ENCODE data around the gene HHIPL1.
"Not testable (repeated sequence)": the region's sequence is repeated elsewhere in the genome, so short reads cannot be mapped to it uniquely, and the experiment has no call there.

HHIPL1 gene

DNA sequence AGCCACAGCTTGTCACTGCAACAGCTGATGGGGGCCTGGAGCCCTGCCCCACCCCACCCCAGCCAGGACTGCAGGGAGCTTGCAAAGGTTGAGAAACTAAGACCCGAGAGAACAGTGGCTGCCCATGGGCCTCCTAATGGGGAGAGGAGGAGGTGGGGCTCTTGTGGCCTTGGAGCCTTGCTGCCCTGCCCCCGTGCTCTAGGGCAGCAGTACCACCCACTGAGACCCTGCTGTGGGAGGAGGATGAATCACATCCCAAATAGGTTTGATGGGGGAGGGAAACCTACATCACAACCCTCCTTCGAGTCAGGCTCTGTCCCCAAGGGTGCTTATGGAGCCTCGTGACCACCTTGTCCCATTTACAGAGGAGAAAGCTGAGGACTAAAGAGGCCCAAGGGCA is 15.9 kb downstream of the HHIPL1 start:
- DNase-seq (ENCODE audit: low read depth in 2 of 2) = no peak

DNA sequence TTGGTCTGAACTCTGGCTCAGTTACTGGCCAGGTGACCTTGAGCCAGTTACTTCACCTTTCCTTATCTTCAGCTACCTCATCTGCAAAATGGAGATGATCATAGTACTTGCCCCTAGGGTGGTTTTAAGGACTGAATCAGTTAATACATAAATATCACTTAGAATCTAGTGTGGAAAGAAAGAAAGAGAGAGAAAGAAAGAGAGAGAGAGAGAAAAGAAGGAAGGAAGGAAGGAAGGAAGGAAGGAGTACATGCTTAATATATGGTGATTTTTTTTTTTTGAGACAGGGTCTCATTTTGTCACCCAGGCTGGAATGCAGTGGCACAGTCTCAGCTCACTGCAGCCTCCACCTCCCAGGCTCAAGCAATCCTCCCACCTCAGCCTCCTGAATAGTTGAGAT is 16.3 kb downstream of the HHIPL1 start:
- DNase-seq (ENCODE audit: low read depth in 2 of 2) = not testable (repeated sequence)

DNA sequence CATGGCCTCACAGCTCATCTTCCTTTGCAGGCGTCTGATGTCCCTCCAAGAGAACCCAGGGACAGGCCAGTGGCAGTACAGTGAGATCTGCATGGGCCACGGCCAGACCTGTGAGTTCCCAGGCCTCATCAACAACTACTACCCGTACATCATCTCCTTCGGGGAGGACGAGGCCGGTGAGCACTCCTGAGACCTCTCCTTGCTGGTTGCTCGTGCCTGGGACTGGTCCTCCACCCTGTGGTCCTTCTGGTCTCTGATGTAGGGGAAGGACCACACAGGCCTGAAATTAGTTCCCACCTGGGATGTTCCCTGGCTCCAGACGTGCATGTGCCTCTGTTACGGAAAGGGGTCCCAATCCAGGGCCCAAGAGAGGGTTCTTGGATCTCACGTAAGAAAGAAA is 17.9 kb downstream of the HHIPL1 start:
- no peak for DNase-seq (ENCODE audit: low read depth in 2 of 2)

DNA sequence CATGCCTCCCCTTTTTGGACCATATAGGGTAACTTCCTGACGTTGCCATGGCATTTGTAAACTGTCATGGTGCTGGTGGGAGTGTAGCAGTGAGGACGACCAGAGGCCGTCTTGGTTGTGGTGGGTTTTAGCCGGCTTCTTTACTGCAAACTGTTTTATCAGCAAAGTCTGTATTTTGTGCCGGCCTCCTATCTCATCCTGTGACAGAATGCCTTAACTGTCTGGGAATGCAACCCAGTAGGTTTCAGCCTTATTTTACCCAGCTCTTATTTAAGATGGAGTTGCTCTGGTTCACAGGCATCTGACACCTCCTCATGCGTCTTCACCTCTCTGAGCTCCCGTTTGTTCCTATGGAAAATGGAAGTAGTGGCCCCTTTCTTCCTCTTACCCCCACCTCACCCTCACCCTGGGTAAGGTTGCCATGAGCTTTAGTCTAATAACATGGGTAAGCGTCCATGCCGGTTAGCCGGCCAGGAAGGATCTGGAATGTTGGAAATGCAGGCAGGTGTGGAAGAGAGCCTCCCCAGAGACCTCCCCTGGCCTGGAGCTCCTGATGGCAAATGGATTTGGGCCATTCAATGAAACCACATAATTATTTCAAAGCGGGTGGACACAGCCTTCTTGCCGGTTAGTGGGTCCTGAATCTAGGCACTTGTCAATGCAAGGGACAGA is 18.6 kb downstream of the HHIPL1 start:
- DNase-seq (ENCODE audit: low read depth in 2 of 2) = no peak

DNA sequence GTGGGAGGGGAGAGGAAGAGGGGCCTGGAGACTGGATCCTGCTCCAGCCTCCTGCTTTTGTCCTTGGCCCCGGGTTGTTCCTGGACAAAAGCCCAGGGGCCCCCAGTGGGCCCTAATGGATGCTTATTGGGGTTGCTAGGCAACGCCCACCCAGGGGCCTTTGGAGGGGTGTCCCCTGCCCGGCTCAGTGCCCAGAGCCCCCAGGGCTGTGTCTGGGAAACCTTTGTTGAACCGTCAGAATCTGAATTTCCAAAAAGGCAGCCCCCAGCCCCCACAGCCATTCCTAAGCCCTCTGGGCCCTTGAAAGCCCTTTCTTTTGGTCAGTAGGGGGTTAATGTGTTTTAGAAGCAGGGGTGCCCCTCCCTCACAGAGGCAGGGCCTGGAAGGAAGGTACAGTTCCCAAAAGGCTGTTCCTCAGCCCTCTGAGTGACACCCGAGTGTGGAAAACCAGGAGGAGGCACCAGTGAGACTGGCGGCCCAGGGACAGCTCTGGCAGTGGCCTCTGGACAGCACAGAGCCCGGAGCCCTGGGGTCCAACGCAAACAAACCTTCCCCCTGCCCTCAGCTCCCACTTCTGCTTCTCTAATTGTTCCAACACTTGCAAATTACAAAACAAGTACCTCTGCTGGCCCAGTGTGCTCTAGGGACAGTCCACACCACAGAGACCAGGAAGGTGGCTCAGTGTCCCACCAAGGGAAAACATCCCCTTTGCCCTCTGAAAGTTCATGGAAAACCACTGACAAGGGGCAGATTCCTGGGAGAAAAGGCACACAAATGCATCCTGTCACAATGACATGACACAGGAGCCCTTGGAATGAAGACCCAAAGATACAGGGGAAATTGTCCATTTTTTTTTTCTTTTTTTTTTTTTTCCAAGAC is 19.4 kb downstream of the HHIPL1 start:
- no peak for DNase-seq (ENCODE audit: low read depth in 2 of 2)

DNA sequence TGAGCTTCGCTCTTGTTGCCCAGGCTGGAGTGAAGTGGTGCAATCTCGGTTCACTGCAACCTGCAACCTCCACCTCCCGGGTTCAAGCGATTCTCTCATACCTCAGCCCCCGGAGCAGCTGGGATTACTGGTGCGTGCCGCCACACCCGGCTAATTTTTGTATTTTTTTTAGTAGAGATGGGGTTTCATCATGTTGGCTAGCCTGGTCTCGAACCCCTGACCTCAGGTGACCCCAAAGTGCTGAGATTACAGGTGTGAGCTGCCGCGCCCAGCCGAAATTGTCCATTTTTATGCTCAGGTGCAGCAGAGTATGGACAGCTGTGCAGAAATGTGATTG is 20.0 kb downstream of the HHIPL1 start:
- DNase-seq (ENCODE audit: low read depth in 2 of 2) = no peak

DNA sequence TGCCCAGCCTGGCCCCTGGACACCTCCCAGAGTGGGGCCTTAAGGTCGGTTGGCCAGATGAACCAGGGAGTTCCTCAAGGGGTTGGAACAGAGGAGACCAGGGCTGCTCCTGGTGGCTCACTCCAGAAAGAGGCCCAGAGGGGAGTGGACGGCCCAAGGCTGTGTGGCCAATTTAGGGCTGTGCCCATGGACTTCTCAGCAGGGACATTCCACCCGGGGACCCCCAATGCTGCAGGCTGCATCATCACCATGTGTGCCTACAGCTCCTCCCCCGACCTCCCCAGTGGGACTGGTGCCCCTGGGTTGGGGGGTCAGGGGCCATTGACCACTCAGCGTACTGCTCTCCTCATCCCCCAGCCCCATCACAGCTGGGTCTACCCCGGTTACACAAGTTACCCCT is 21.6 kb downstream of the HHIPL1 start:
- no peak for DNase-seq (ENCODE audit: low read depth in 2 of 2)

DNA sequence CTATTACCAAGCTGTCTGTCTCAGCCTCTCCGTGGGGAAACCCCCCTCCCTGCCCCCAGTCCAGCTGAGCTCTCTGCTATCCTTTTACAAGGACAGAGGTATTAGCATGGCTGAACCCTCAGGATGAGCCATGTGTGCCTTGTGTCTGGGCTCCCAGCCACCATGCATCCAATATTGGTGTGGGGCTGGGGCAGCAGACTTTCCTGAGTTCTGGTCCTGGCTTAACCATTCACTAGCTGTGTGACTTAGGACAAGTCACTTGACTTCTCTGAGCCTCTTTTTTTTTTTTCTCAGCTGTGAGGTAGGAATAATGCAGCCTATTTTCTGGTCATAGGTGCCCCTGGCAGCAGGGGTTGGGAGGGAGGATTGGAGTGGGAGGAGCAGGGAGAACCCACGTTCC is 22.1 kb downstream of the HHIPL1 start:
- no peak for DNase-seq (ENCODE audit: low read depth in 2 of 2)

DNA sequence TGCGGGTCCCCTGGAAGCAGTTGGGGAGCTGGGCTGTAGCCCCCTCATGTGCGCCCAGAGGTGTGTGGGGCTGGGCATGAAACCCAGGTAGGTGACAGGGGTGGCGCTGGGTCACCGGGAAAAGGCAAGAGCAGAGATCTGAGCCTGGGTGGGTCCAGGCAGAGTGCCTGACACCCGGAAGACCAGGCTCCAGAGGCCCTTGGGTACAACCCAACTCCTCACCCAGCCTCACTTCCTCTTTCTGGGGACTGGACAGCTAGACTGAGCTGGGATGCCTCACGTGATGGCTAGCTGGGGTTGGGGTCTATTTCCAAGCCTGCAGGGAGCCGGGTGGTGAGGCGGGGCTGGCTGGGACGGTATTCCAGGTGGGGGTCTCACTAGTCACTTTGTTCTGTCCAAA is 22.9 kb downstream of the HHIPL1 start:
- DNase-seq (ENCODE audit: low read depth in 2 of 2) = no peak

DNA sequence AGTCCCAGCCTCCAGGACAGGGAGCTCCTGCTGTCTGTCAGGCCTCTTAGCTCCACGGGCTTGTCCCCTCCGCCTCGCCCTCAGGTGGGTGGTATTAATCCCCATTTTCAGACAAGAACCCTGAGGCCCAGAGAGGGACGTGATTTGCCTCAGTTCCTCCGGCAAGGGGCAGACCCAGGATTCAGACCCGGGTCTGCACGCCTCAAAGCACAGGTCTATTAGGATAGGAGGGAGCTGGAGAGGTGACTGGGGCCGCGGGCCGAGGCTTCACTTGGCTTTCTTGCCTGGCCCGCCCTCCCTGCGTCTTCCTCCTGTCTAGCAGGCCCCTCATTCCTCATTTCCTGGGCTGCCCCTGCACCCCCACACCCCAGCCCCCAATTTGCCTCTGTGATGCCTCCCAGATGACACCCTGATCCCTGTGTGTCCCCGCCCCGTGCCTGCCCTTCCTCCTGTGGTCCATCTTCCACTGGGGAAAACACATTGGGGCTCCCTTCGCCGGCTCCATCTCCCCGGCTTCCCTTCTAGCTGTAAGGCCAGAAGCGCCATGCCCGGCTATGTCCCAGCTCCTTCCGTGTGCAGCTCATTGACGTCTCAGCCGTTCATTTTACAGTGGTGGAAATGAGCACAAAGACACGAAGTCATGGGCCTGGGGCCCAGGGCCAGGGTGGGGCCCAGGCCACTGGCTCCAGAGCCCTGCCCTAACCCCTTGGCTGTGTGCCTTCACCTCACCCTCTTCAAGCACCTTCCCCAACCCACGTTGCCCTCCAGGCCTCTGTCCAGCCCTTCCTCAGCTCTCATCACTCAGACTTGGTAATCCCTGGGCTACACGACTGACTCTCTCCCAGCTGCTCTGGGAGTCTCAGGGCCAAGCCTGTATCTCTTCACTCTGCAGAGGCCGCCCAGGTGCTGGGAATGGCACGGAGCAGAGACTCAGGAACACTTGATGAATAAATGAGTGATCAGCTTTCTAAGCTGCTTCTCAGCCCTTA is 23.7 kb downstream of the HHIPL1 start:
- no peak for DNase-seq (ENCODE audit: low read depth in 2 of 2)

DNA sequence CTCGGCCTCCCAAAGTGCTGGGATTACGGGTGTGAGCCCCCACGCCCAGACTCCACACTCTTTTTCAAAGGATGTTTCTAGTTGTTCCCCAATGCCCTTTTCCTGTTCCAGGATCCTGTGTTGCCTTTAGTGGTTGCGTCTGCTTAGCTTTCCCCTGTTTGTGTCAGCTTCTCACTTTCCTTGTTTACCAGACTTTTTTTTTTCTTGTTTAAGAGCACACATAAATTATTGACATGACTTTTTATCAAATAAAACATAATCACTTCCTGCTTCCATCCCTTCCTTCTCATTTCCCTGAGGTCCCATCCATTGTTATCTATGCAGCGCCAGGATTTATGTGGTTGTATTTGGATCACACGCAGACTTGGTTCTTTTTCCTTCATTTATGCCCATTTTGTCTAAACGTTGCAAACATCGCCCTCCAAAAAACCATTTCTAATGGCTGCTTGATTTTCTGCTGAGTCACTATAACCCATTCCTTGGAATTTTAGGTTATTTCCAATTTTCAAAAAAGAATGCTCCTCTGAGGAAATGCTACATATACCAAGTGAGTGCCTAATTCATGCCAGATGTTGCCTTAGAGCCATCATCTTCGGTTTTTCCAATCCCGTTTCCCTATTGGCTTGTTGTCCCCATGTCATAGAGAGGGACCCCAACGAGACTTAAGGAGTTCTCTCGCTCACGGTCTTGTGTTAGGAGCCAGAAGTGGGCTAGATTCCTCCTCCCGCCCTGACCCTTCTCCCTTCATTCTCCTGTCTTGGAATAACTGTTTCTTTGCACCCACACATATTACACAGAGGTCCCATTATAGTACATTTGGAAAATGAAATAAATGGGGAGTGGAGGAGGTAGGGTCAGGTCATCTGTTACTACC is 25.7 kb downstream of the HHIPL1 start:
- no peak for DNase-seq (ENCODE audit: low read depth in 2 of 2)

DNA sequence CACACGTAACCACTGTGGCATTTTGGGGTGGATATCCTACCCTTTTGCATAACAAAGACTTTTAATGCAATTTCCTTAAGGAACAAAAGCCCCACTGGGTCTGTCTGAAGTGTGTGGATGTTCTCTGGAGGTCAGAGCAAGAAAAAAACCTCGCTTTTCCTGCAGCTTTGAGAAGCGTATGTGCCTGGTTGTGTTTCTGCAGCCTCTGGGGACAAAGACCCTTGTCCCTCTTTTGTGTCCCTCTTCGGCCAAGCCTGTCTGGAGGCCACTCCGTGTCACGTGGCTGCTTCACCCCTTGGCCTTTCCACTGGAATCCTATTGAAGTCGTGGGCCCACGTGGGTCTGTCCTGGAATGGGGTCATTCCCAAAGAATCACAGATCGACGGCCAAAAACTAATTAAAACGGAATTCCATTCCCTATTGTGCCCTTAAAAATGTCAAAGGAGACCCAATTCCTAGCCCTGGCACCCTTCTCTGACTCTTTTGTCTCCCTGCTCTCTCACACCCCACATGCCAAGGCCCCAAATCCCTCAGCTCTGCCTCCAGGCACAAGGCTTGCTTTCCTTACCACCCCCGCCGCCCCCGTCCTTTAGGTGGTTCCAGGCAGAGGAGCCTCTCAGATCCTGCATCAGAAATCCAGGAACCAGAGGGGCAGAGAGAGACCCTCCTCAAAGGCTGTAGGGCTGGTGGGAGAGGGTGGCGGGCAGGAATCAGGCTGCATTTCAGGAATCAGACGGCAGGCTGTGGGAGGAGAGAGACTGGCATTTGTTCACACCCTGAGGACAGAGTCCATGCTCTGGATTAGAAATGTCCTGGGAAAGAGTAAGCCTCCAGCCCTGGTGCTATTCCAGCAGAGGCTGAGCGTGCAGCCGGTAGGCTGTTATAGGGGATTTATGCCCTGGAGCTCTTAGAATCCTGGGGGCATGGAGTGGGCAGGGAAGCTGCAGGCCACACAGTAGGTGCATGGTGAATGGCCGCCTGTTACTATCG is 26.6 kb downstream of the HHIPL1 start:
- no peak for DNase-seq (ENCODE audit: low read depth in 2 of 2)

DNA sequence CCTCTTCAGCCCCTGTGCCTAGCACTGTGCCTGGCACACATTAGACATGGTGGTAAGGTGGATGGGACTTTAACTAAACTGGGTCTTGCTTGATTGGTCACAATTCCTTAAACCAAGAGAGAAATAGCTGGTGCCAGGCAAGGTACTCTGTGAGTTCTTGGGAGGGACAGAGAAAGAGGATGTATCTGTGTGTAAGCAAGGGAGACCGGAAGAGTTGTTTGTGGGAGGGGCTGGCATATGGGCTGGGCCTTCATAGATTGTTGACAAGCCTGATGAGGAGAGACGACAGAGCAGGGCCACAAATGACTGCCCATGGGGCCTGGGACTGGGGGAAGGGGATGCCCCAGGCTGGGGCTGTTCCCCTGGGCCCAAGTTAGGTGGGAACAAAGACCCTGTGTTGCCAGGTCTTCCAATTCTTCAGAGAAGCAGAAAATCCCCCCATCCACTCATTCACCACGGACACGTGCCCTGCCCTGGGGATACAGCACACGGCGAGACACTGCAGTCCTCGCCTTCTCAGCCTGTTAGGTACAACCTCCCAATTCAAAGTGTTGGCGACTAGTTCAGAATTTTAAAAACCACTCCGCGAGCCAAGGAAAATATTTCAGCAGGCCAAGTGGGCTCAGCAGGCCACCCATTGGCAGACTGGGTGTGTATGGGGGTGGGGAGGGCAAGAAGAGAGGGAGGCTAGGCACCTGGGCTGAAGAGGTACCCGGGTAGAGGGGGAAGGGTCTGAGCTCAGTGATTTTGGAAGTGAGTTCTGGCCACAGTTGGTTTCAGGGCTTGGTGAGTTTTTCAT is 27.8 kb downstream of the HHIPL1 start:
- no peak for DNase-seq (ENCODE audit: low read depth in 2 of 2)

DNA sequence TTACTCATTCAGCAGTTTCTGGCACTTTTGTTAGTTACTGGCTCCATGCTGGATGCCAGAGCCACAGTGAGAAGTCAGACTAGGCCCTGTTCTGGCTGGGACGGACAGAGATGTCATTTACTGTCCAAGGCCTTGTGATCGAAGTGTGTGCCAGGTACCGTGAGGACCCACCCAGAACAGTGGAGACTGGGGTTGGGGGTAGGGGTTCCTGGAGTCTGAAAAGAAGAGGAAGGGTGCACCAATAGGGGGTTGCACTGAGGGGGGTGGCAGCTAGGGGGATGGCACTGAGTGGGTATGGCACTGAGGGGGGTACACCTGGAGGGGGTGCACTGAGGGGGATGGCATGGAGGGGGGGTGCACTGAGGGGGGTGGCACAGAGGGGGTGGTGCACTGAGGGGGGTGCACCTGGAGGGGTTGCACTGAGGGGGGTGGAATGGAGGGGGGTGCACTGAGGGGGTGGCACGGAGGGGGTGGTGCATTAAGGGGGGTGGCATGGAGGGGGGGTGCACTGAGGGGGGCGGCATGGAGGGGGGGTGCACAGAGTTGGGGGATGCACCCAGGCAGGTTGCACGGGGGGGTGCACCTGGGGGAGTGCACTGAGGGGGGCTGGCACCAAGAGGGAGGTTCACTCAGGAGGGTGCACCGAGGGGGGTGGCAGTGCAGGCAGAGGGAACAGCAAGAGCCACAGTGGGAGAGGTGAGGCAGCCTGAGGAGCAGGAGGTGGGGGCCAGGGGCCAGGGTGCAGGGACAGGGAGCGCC is 28.6 kb downstream of the HHIPL1 start:
- no peak for DNase-seq (ENCODE audit: low read depth in 2 of 2)

DNA sequence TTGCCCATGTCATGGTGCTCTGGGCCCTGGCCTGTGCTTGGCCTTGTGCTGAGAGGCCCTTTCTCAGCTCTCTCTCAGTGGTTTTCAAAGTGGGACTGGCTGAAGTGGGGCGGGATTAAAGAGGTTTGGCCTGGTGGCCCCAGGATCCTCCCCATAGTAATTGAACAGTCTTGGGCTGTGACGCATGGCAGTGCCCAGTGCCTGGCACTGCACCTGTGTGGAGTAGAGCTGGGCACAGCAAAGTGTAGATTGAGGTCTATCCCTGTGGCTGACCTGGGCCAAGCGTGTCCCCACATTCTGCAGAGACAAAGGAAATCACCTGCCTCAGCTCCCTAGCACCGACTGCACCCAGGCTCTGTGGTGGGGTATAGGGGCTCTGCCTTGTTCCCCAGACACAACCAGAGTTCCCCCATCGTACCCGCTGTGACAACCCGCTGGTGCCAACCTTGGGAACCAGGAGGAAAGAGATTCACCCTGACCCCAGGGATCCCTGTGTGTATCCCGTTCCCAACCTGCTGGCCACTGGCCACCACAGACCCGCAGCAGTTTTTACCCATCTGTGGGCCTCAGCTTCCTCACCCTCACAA is 29.2 kb downstream of the HHIPL1 start:
- DNase-seq (ENCODE audit: low read depth in 2 of 2) = no peak

DNA sequence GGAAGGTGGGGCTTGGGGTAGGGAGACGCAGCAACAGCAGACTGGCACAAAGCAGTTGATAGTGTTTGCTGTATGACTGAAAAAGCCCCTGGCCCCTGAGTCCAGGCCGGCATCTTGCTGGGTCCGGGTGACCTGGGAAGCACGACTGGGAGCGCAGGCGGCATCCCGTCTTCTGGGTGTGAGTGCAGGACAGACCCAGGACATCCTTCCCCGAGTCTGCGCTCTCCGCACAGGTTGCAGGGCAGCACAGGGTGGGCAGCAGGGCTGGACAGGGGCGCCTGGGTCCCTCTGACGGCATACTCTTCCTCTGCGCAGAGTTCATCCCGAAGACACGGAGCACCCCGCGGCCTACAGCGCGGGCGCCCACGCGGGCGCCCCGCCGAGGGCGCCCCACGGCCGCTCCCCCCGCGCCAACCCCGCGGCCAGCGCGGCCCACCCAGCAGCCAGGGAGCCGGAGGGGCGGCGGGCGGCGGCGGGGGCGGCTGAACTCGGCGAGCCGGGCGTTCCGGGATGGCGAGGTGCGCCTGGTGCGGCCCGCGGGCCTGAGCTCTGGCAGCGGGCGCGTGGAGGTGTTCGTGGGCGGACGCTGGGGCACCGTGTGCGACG is 29.9 kb downstream of the HHIPL1 start:
- DNase-seq (ENCODE audit: low read depth in 2 of 2) = no peak

DNA sequence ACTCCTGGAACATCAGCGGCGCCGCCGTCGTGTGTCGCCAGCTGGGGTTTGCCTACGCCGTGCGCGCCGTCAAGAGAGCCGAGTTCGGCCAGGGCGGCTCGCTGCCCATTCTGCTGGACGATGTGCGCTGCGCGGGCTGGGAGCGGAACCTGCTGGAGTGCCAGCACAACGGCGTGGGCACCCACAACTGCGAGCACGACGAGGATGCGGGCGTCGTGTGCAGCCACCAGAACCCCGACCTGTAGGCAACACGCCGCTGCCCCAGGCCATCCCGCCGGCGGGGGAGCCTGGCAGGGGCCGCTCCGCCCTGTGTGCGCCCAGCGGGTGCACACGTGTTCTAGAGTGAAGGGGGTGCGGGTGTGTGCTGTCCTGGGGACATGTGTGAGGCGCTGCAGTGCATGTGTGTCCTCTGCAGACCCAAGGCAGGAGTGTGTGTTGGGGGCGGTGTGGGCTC is 30.5 kb downstream of the HHIPL1 start:
- DNase-seq (ENCODE audit: low read depth in 2 of 2) = no peak

DNA sequence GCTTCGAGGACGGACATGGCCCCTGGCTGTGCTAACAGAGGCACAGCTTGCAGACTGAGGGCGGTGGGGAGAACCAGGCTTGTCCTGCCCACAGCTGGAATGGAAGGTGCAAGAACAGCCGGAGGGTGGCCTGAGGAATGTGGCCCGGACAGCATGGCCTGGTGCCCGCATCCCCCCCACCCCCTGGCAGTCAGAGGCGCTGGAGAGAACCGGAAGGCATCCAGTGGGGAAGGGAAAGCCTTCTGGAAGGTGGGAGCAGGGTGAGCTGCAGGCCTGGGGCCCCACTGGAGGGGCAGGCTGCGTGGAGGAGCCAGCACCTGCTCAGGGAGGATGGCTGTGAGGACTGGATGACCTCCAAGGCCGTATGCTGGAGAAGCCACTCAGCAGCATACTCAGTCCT is 31.0 kb downstream of the HHIPL1 start:
- DNase-seq (ENCODE audit: low read depth in 2 of 2) = no peak
